Left colon (tissue), 2 donors: ENCODE measurements around the gene HILPDA. TPM values are rescaled to one million over a fixed set of nuclear protein-coding genes. Genes with fewer than 3 reads are reported as not detected.

Source experiments
- ATAC-seq: fragments of 200-7000 bp; cut with Tn5 transposase; one replicate; pipeline ENCODE4 v1.9.1; 2020; ENCODE audit warnings: mild to moderate bottlenecking, moderate library complexity
- DNase-seq, 2 donors: peaks; one replicate each; pipeline ENCODE4 v3.0.0-alpha.2; 2020
- intact Hi-C, 2 donors: fragments of 100-400 bp; cut with DNase I in 1 of 2; cut with micrococcal nuclease in 1 of 2; formaldehyde crosslinking; loops; one replicate each; pipeline versions ENCODE4 v1.11.2 to v1.14.0; 2022; cut with DNase I, micrococcal nuclease
- long read RNA-seq: library from polyadenylated mRNA; unstranded; transcript quantifications from one replicate; pipeline ENCODE4 v2.0.0, GENCODE V29; 2021
- total RNA-seq, 2 donors: library from RNA; stranded (reverse); fragmentation: NEBNext Ultra II Directional; extraction: Animal tissue kit (Norgen Biotek cat#: 25700); gene quantifications; one replicate each; pipeline ENCODE4 v1.2.1, GENCODE V29; 2021
- donor health status: DM: no; HTN: no; CAD: no.
- donor health status: DM: yes; HTN: yes; CAD: no.

The HILPDA gene, protein sequence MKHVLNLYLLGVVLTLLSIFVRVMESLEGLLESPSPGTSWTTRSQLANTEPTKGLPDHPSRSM
- total RNA-seq, result 1 to 10 TPM; 5.8 to 7.3 TPM
- long read RNA-seq, transcript HILPDA-201 (2 exons, 1,349 nt), result major isoform, 7 of 9 reads
- long read RNA-seq, partial matches to known transcripts, result 0 of 9 reads
- long read RNA-seq, other reads (novel, unspliced or antisense), result 0 of 9 reads

DNA sequence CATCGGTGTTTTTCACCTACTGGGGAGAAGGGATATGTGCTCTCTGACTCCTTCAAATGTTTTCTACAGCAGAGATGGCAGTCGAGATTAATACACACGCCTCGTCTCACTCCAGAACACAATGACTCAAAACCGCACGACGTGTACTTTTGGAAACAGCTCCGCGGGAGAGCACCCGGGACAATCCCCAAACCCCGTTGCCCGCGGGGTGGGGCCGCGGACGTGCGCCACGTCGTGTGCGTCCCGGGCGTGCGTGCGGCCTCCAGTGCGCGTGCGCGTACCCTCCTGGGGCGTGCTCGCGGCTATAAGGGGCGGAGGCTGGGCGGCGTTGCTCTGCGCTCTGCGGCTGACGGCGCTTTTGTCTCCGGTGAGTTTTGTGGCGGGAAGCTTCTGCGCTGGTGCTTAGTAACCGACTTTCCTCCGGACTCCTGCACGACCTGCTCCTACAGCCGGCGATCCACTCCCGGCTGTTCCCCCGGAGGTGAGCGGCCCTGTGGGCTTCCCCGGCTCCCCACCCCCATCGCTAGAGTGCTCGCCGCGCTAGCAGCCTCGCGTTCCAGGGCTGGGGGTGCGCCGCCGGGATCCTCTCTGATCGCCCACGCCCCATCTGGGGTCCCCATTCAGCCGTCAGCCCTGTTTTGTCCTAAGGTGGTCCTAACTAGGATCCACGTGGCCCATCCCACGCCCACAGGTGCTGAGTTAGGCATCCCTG is at the start of gene HILPDA:
Gene HILPDA, plus strand, starts transcription at position 336 of the 712 bp plus-strand sequence. CDS start 1,391 bp downstream, outside the sequence.
- ATAC-seq (peak; percentile 96), DNase-seq (peak; percentile 92 to 96)
- intact Hi-C loops, result loop anchor here in 1 of 2 donors (5.0 kb wide), 1 partner anchor 33 kb away; no protein-coding TSS in a partner anchor

DNA sequence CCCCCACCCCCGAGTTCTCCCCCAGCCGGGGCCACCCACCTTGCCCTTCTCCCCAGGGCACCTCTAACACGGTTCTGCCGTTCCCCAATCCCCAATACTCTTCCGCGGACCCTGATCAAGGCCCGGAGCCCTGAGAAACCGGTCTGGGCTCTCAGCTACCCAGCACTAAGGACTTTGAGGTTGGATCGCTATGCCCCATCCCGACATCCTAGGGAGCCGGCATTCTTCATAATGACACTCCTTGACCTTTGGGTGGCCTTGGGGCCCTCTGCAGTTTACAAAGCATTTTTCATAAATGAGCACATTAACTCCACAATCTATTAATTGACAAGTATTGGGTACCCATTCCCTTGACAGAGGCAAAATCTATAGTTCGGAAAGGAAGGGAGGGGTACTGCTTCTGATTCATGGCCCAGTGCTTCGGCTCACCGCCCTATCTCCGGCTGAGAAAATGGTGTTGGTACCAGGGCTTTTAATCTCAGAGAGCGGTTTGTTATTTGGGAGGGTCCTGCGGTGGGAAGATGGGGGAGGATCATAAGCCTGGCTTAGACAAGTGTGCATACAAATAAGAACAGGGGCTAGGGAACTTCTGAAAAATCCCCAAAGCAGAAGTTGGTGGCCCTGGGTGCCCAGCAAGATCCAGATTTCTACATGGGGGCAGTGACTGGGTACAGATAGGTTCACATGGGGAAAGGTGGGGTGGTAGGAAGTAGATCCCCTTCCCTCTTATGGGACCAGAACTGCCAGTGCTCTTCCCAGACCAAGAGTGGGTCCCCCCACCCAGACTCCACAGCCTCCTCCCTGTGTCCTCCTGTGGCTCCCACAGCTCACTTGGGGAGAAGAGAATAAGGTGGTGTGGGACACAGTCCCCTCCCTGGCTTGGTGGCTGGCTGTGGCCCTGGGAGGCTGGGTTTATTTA is 49.1 kb upstream of the HILPDA start:
- intact Hi-C loops, result no loop called here
- peak in 1 of 2 donors; percentile 27 for DNase-seq

DNA sequence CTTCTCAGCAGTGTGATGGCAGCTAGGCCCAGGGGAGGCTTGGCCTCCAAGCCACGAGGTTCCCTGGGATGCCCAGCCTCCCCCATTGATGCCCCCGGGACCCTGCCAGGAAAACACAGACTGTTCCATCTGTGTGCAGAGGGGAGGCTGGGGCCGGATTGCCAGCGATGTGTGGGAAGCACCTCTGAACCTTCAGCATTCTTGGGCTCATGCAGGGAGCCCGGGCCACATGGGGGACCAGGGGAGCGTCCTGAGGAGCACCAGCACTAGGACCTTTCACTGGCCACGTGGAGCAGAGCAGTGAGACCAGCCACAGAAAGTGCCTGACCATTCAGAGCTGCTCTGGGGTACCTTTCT is 48.5 kb upstream of the HILPDA start:
- no peak for DNase-seq
- intact Hi-C loops, result no loop called here
- ATAC-seq, result no peak

More for the DNA sequence above, 49.1 kb upstream of the HILPDA start:
- no peak for ATAC-seq

DNA sequence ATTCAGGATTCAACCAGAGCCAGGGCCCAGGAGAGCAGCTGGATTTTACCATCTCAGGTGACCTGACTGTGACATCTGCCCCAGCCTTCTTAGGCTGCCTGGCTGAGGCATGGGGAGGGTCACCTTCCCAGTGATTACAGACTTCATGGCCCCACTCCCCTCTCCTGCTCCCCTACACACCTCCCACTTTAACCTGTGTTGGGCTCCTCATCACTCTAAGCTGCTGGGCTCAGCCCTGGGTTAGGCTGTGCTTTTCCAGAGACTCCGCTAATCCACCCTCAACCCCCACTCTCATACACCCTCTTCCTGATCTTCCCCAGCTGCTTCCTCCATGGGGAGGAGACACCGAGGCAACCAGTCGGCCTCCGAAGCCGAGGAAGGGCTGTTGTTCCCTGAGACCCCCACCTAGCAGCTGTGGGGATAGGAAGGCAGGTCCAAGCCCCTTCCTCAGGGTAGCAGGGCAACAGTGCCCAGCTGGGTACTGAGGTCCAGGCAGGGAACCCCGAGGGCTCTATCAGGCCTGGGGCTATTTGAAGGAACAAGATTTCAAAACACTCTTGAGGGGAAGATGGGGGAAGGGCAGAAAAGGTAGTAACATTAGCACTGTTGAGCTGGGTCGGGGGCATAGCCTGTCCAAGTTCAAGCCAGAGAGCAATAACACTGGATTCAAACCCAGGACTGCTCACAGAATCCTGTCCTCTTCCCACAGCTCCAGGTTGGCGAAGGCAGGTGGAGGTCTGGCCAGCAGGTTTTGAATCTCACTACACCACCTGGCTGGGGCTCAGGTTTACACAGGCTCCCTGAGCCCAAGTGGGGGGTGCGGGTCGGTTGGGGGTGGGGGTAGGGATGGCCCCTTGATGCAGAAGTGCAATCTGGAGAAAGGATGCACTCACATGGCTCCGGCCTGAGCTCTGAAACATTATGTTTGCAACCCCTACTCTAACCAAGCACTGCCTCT is 47.6 kb upstream of the HILPDA start:
- no peak for DNase-seq
- no peak for ATAC-seq
- intact Hi-C loops, result no loop called here

DNA sequence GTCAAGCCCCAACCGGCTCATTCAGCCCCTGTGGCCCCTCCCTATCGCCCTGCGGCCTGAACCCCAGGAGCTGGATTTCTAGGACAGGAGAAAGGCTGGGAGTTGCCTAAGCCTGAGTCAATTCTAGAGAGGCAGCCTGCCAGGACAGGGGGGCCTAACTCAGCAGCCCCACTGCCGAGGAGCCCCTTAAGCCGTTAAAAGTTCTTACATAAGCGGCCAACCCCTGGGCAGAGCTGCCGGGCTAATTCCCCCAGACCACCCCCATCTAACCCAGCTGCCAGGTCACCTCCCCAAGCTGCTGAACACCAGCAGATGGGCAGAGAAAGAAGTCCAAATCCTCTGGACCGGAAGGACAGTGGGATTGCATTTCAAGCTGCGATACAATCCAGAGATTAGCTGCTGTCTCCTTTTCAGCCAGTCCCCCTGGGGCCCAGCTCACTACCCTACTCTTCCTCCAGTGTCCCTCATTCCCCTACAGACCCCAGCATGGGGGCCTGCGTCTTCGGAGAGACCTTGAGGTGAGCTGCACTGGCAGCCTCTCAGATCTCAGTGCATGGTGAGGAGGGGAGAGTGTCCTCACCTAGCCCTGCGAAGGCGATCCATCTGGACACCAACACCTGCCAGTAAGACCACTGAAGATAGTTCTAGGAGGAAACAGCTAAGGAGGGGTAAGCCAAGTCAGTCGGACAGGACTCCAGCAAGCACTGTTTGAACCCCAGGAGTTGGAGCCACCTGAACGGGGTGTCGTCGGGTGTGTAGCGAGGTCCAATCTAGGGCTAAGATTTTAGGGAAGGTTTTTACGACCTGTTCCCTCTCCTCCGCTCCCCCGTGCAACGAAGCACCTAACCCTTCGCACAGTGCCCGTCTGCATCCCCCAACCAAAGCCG is 46.7 kb upstream of the HILPDA start:
- intact Hi-C loops, result no loop called here
- peak in 1 of 2 donors; percentile 23 for DNase-seq
- ATAC-seq, result no peak

DNA sequence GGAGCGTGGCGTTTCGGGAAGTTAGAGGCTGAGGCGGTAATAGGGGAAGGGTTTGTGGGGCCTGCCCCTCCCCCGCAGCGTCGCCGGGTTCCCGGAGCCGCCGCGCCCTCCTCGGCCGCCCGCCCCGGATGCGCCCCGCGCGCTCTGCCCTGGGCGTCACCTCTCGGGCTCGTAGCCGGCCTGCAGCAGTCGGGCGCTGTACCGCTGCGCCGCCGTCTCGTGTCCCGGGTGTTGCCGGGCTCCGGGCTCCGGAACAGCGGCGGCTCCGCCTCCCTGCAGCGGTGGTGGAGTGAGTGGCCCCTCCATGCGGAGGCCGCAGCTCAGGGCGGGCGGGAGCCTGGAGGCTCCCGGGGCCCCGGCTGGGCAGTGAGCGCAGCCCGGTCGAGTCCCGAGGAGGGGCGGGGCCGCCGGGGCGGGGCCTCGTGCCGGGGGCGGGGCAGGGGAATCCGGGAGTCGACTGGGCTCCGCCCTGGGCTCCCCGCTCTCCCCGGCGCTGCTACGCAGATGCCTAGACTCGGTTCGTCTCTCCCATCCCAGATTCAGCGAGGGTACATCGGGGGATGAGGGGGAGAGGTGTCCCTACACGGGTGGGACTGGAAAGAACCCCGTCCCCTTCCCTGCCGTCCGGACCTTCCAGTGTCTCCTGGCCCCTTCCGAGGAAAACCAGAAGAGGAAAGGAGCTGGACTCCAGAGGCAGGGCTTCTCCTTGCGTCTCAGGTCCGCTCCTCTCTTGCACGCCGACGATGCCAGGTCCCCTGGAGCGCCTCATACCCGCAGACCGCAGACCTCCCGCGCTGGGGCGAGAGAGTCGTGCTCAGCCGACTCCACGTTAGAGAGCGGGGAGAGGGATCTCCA is 45.9 kb upstream of the HILPDA start, which contains the start of gene IMPDH1:
Gene IMPDH1, minus strand, starts transcription at position 387 of the 855 bp plus-strand sequence. Its CDS starts 81 bp downstream, at position 306.
- DNase-seq (peak; percentile 89 to 92), ATAC-seq (peak; percentile 88)
- intact Hi-C loops, result no loop called here

DNA sequence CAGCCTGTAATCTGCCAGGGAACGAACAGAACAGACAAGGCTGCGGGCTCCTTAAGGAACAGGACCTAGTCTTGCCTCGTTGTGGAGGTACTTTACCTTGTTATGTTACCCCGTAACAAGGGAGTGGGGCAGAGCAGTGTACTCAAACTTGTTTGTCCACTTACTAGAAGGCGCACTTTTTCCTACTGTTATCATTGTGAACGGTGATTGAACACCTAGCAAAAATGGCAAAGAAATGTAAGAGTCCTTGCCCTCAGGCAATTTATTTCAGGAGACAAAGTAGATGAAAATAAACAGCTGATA is 45.3 kb upstream of the HILPDA start:
- intact Hi-C loops, result no loop called here
- DNase-seq (no peak), ATAC-seq (peak; percentile 32)

DNA sequence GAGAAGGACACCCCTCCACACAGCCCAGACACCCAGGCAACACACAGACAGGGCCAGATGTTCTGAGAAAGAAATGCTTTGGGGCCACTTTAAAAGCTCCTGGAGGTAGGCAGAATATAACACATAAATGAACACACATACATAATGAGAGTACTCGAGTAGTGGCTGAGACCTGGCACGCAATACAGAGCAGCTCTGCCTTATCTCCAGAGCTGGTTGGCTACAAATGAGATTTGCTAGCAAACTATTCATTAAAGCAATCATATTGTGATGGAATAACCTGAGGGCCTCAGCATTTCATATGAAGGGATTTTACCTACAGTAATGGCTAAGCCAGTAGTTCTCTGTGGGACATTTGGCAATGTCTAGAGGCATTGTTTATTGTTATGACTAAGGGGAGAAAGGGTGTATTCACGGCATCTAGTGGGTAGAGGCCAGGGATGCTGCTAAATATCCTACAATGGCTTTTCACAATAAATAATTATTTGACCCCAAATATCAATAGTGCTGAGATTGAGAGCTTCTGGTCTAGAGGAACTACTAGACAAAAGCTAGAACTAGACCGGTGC is 40.4 kb upstream of the HILPDA start:
- no peak for ATAC-seq
- intact Hi-C loops, result no loop called here
- DNase-seq, result no peak

DNA sequence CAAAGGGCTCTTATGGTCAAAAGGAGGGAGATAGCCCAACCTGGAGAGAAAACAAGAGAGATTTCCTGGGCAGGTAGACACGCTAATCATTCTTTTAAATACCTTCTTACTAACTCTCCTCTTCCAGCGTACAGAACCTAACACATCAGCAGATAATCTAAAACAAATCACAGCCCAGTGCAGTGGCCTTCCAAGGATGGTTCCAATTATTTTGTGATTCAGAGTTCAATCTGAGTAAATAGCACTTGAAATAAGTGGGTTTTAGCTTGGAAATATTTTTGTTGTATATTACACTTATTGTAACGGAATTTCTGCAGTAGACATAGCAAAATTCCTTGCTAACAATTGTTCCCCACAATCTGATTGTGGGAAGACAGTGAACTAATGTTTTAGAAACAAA is 38.6 kb upstream of the HILPDA start:
- DNase-seq (no peak), ATAC-seq (no peak)
- intact Hi-C loops, result no loop called here

DNA sequence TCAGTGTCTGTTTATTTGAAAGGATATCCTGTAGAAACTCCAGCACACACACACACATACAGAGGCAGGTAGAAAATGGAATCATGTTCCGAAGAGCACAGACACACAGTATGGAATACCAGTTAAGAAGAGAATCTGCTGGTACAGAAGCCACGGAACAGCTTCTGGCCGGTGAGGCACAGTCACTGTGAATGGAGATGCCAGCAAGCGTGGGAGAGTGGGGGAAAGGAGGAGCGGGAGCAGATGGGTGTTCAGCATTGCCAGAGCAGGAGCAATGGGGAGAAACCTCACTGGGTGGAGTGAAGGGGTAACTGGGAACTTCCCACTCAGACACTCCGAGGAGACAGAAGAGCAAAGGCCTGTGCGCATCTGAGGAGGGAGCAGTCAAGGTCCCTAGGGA is 36.4 kb upstream of the HILPDA start:
- intact Hi-C loops, result no loop called here

DNA sequence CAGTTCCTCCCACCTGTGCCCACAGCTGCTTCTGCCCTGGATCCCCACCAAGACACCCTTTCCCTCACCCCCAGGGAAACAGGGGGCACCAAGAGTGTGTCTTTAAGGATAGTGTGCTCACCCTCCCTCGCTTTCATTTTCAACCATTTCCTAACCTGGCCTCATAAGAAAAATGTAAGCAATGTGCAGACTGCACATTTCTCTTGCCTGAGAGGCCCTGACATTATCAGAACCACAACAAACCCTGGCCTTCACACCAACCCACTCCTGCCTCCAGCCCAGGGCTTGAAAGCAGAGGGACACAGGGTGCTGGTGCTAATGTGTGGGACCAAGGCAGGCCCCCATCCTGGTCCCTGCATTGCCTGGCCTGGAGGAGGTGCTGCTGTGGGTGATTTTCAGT is 34.9 kb upstream of the HILPDA start:
- ATAC-seq, result no peak
- intact Hi-C loops, result loop anchor here in 1 of 2 donors (5.0 kb wide), 1 partner anchor 37 kb away; the partner anchor contains the start of gene HILPDA
- no peak for DNase-seq

More for the DNA sequence above, 36.4 kb upstream of the HILPDA start:
- DNase-seq (no peak), ATAC-seq (no peak)

DNA sequence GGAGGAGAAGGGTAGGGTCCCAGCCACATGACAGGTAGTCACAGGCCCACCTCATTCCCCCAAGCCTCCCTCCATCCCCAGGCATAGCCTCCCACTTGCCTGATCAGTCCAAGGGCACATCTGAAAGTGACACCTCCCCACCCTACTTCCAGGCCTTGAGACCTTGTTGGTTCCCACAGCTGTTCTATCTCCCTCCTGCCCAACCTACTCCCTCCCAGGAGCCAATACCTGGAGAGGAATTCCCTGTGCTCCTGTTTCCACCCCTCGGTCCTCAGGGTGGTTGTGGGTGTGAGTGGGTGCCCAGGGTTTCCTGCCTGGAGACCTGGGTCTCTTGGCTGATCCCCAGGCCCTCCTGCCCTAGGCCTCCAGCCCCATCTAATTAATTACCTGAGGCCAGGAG is 34.3 kb upstream of the HILPDA start:
- intact Hi-C loops, result loop anchor here in 1 of 2 donors (5.0 kb wide), 1 partner anchor 36 kb away; the partner anchor contains the start of gene HILPDA
- ATAC-seq, result no peak
- no peak for DNase-seq

DNA sequence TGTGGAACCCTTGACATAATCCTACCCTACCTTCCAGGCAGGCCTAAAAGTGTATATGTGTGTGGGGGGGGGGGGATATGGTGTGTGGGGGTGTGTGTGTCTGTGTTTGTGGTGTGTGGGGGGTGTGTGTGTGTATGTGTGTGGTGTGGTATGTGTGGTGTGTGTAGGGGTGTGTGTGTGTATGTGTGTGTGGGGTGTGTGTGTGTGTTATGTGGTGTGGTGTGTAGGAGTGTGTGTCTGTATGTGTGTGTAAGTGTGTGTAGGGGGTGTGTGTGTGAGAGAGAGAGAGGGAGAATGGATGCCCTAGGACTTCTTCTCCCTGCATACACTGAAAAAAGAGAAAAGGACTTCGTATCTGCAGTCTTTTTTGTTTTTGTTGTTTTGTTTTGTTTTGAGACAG is 33.6 kb upstream of the HILPDA start:
- ATAC-seq (no peak), DNase-seq (no peak)
- intact Hi-C loops, result loop anchor here in 1 of 2 donors (5.0 kb wide), 1 partner anchor 35 kb away; the partner anchor contains the start of gene HILPDA

DNA sequence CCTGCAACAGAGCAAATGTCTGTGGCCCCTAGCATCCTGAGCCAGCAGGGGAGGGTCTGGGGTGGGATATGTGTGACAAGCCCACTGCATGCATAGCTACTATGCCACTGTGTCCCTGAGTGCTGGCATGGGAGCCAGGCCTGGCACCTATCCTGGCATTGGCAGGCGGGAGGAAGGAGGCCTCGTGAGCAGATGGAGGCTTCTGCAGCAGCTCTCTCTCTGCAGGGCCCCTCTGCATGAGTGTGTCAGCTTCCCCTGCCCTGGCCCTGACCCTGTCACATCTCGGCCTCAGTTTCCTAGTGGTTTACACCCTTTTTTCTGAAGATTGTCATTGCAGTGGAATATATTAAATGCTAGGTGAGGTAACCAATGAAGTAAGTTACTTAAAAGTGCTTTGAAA is 32.8 kb upstream of the HILPDA start:
- ATAC-seq (no peak), DNase-seq (no peak)
- intact Hi-C loops, result loop anchor here in 1 of 2 donors (5.0 kb wide), 1 partner anchor 34 kb away; the partner anchor contains the start of gene HILPDA

DNA sequence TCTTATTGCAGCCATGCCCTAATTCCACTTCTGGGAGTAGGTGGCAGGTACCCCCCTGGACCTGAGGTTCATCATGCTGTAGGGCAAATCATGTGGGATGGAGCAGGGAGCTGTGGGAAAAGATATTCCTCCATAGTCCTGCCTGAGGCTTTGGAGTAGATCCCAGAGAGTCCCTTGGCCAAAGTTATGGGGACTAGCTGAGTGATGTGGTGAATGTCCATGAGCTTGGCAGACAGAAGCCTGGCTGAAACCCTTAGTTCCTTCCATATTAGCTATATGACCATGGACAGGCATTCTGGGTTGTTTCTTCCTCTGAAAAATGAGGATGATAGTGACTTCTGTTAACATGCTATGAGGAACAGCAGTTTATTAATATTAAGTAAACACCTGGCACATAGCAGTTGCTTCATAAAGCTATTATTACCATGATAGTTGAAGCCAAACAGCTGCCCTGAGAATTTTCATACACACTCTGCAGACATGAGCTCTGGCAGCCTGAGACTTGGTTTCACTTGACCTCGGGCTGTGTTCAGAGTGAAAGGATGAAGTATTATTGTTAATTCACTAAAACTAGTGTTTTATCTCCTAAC is 30.9 kb upstream of the HILPDA start:
- no peak for ATAC-seq
- intact Hi-C loops, result loop anchor here in 1 of 2 donors (5.0 kb wide), 1 partner anchor 33 kb away; the partner anchor contains the start of gene HILPDA
- no peak for DNase-seq
